ENCODE data around the gene TTC21B. TPM values are rescaled to one million over a fixed set of nuclear protein-coding genes. Genes with fewer than 3 reads are reported as not detected.

TTC21B gene
- total and polyA plus RNA-seq, 9 of the 15 experiments (the other 6 are each of a cell fraction or from before 2014, with no cell fraction given): 5.2 to 34.9 (median 18.5) TPM

- Histone ChIP-seq H3K9me3 (replicated peaks; ENCODE audit: control insufficient read depth, insufficient read depth, low read depth, low read length) (no peaks in the 10 kb centered on the region; the same call in 1 of the 2 replicates), H3K79me2 (ENCODE audit: control insufficient read depth, insufficient read depth, low read length) (no peaks in the 10 kb centered on the region), H3K27me3 (ENCODE audit: control insufficient read depth in 2 of 2, insufficient read depth in 2 of 2, low read length in 2 of 2) (no peaks in the 10 kb centered on the region; a peak in 1 of 5 replicates), H2AFZ (ENCODE audit: low read depth, low read length) (no peak overlapping the region), H3K36me3 (ENCODE audit: control insufficient read depth, insufficient read depth, low read length) (no peaks in the 10 kb centered on the region), H3K4me3 (no peak overlapping the region), H3K9me1 (ENCODE audit: control insufficient read depth, insufficient read depth, low read length) (no peaks in the 10 kb centered on the region), H3K4me1 (replicated peaks in 1 of 2; ENCODE audit: control insufficient read depth in 2 of 2, insufficient read depth in 2 of 2, low read length in 2 of 2) (no peaks in the 10 kb centered on the region), H3K4me2 (ENCODE audit: insufficient read depth, low read length) (no peak overlapping the region), H4K20me1 (replicated peaks; ENCODE audit: control insufficient read depth, insufficient read depth, low read length) (no peaks in the 10 kb centered on the region), H3K9ac (ENCODE audit: insufficient read depth in 1 of 2, low read depth in 2 of 2, low read length in 2 of 2) (no peak overlapping the region), H3K27ac (ENCODE audit: extremely low read depth, low read depth, low read length) (no peak overlapping the region)
- WGBS (ENCODE audit: insufficient coverage, low coverage, missing lambda C conversion rate): 0% methylated on average over 2 of the region's 3 CpGs
- no TSS peak for BruUV-seq (replicated peaks)
- intact Hi-C loops (cut with micrococcal nuclease) (no loop called here), in situ Hi-C loops (cut with MboI) (no loop called here)
- ChIA-PET POLR2A (no interaction called here), CTCF (ENCODE audit: low intra/inter-chr PET ratio) (no interaction called here)
- FAIRE-seq: no peak
- DNase-seq (ENCODE audit: extremely low read depth in 1 of 4, low spot score in 3 of 4): no peak
- TF ChIP-seq ZNF224 (CRISPR knock-in tag; IDR thresholded peaks at IDR 0.05) (no peak), POLR2G (IDR thresholded peaks at IDR 0.05; ENCODE audit: low read depth, low read length) (no peak), ZKSCAN3 (CRISPR knock-in tag; IDR thresholded peaks at IDR 0.05) (no peak), NCOA2 (IDR thresholded peaks at IDR 0.05; ENCODE audit: partially characterized antibody in 2 of 2) (no peak)
- no peak for ATAC-seq
Measured at GRCh38 chr2:165967746-165968145, 14.2 kb upstream of the TTC21B start.

- no peak for ATAC-seq
- ChIA-PET CTCF (ENCODE audit: low intra/inter-chr PET ratio) (no interaction called here), POLR2A (no interaction called here)
- Histone ChIP-seq H2AFZ (ENCODE audit: low read depth, low read length) (no peak overlapping the region), H3K36me3 (ENCODE audit: control insufficient read depth, insufficient read depth, low read length) (no peaks in the 10 kb centered on the region), H3K9ac (ENCODE audit: insufficient read depth in 1 of 2, low read depth in 2 of 2, low read length in 2 of 2) (no peak overlapping the region), H3K4me3 (no peak overlapping the region), H3K27me3 (ENCODE audit: control insufficient read depth in 2 of 2, insufficient read depth in 2 of 2, low read length in 2 of 2) (no peaks in the 10 kb centered on the region; a peak in 1 of 5 replicates), H3K9me3 (replicated peaks; ENCODE audit: control insufficient read depth, insufficient read depth, low read depth, low read length) (no peaks in the 10 kb centered on the region; the same call in 1 of the 2 replicates), H3K79me2 (ENCODE audit: control insufficient read depth, insufficient read depth, low read length) (no peaks in the 10 kb centered on the region), H3K4me1 (replicated peaks in 1 of 2; ENCODE audit: control insufficient read depth in 2 of 2, insufficient read depth in 2 of 2, low read length in 2 of 2) (no peaks in the 10 kb centered on the region), H3K27ac (ENCODE audit: extremely low read depth, low read depth, low read length) (no peak overlapping the region), H3K4me2 (ENCODE audit: insufficient read depth, low read length) (no peak overlapping the region), H3K9me1 (ENCODE audit: control insufficient read depth, insufficient read depth, low read length) (no peaks in the 10 kb centered on the region), H4K20me1 (replicated peaks; ENCODE audit: control insufficient read depth, insufficient read depth, low read length) (no peaks in the 10 kb centered on the region)
- no peak for FAIRE-seq
- no TSS peak for BruUV-seq (replicated peaks)
- in situ Hi-C loops (cut with MboI) (no loop called here), intact Hi-C loops (cut with micrococcal nuclease) (no loop called here)
- no peak for DNase-seq (ENCODE audit: extremely low read depth in 1 of 4, low spot score in 3 of 4)
- WGBS (ENCODE audit: insufficient coverage, low coverage, missing lambda C conversion rate): 21% methylated on average over 4 of the region's 4 CpGs
- no peak for TF ChIP-seq RFX5 (IDR thresholded peaks at IDR 0.05; ENCODE audit: low read depth, low read length)
- no peak for TF ChIP-seq NEUROD1 (IDR thresholded peaks at IDR 0.05; ENCODE audit: borderline replicate concordance, low read depth, low read length, partially characterized antibody)
- no peak for TF ChIP-seq SNIP1 (IDR thresholded peaks at IDR 0.05; ENCODE audit: low read depth)
- no peak for TF ChIP-seq HNRNPL (IDR thresholded peaks at IDR 0.05; ENCODE audit: low read depth, low read length)
- TF ChIP-seq PRPF4 (IDR thresholded peaks at IDR 0.05; ENCODE audit: insufficient read depth, low read depth, low read length, poor library complexity, severe bottlenecking): no peak
- TF ChIP-seq ETV5 (CRISPR knock-in tag; IDR thresholded peaks at IDR 0.05; ENCODE audit: low read depth): no peak
- no peak for TF ChIP-seq NR2C1 (IDR thresholded peaks at IDR 0.05)
- TF ChIP-seq NR2C1 (tag; IDR thresholded peaks at IDR 0.05): no peak
- TF ChIP-seq SFPQ (IDR thresholded peaks at IDR 0.05; ENCODE audit: low read depth, low read length): no peak
- TF ChIP-seq FOSL1 (tag; conservative IDR thresholded peaks at IDR 0.05): no peak
- TF ChIP-seq ZNF75A (CRISPR knock-in tag; IDR thresholded peaks at IDR 0.05): no peak
Measured at GRCh38 chr2:165961818-165962217, 8.2 kb upstream of the TTC21B start.

All from K562 (cell line).